CD4-positive, alpha-beta T cell treated with Interferon alpha-2 for 1 hour (primary cell): ENCODE data around the gene NUP133.
"Not testable (repeated sequence)": the region's sequence is repeated elsewhere in the genome, so short reads cannot be mapped to it uniquely, and the experiment has no call there.

ENCODE experiments used
- DNase-seq, 2 donors: peaks; one replicate each; pipeline ENCODE4 v3.0.0-alpha.2; 2020 to 2022

NUP133 gene

GRCh38 chr1:229411434-229412055 lies 96.6 kb downstream of the NUP133 start:
- DNase-seq, result no peak

GRCh38 chr1:229410692-229411433 lies 97.3 kb downstream of the NUP133 start:
- no peak for DNase-seq

GRCh38 chr1:229410370-229410691 lies 97.8 kb downstream of the NUP133 start:
- no peak for DNase-seq

GRCh38 chr1:229409616-229410369 lies 98.3 kb downstream of the NUP133 start:
- DNase-seq, result no peak

DNA sequence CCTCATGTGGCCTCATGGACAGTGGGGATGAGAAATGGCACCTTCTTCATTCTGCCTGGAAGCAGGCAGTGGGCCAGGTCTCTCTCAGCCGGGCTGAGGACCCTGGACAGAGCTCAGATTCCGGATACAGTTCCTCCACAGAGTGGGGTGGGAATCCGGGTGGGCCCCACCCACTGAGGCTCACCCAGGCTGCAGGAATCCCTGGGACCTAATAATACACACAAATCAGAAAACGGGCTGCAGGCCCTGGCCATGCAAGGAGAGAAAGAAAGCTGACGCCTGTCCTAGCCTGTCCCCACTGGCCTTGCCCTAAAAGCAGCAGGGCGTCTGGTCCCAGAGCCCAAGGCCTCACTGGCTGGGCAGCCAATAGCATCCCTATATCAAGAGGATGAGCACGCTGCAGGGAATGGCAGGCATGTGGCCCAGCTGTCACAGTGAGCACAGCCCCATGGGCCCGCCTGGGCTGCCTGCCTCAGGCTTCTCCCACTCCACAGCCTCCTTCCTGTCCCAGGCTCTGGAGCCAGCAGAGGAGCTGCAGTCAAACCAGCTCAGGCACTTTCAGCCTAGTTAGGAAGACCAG lies 99.6 kb downstream of the NUP133 start:
- DNase-seq, result no peak

DNA sequence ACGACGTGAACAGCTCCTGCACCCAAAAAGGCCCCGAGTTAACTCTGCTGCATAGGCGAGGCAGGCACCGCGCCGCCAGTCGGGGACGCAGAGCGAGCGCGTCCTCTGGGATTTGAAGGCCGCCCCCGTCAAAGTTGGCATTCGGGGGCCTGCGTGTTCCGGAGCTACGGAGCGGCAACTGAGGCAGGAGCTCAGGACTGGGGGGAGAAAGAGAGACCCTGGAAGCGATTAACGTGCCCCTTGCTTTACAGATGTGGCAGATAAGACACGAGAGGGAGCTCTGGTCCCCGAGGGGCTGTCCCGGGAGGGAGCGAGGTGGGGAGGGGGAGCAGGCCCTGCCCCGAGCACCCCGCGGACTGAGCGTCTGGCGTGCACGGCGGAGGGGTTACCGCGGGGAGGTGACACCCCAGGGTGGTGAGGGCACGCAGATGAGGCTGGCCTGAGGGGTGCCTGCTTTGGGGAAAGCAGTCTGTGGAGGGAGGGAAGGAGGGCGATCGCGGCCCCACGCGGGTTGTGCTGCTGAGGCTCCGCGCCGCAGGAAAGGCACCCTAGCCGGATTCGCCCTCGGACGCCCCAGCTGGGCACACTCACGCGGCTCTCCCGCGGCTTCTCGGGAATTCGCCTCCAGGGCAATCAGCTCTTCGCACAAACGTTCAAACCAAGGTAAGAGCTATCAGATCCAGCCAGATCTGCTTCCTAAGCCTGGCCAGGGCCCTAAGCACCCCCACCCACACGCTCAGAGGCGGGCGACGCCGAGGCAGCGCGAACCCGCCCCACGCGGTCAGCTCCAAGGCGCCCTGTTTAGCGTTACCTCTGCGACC lies 100.7 kb downstream of the NUP133 start:
- no peak for DNase-seq

- DNase-seq, result no peak
Observed at GRCh38 chr1:229406798-229407197, 101.3 kb downstream of the NUP133 start.

GRCh38 chr1:229403573-229403972 lies 104.6 kb downstream of the NUP133 start:
- DNase-seq, result no peak

- no peak for DNase-seq
Observed at GRCh38 chr1:229402993-229403392, 105.1 kb downstream of the NUP133 start.

GRCh38 chr1:229402329-229402728 lies 105.8 kb downstream of the NUP133 start:
- not testable (repeated sequence) for DNase-seq

- DNase-seq, result no peak
Observed at GRCh38 chr1:229397762-229398161, 110.4 kb downstream of the NUP133 start.

DNA sequence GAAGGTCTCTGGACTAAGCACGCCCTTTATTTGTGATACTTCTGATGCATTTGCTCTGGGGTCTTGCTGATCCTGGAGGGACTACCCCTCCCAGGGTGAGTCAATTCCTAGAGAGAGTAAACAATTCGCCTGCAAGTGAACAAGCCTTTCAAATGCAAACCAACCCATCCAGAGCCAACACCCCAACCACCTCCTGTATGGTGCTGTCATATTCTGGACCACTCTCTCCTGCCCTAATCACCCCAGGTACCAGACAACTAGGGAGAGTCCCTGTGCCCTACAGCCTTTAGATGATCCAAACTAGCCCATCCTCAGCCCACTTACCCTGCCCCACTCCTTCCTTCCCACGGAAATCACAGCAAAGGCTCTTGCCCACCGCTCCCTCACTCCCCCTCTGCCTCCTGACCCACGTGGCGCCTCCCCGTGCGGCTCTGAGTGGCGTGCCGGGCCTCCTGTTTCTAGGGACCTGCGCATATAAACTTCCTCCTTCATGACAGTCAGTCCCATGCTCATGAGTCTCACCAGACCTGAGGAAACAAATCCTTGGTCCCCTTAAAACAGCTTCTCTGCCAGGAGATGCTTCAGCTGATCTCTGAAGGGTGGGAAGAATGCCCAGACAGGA lies 111.4 kb downstream of the NUP133 start:
- no peak for DNase-seq

DNA sequence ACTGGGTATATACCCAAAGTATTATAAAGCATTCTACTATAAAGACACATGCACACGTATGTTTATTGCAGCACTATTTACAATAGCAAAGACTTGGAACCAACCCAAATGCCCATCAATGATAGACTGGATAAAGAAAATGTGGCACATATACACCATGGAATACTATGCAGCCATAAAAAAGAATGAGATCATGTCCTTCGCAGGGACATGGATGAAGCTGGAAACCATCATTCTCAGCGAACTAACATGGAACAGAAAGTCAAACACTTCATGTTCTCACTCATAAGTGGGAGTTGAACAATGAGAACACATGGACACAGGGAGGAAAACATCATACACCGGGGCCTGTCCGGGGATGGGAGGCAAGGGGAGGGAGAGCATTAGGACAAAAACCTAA lies 113.6 kb downstream of the NUP133 start:
- DNase-seq, result not testable (repeated sequence)

- no peak for DNase-seq
Observed at GRCh38 chr1:229392936-229393335, 115.2 kb downstream of the NUP133 start.
